ENCODE measurements around the gene FXYD2.
"Not testable (repeated sequence)": the region's sequence is repeated elsewhere in the genome, so short reads cannot be mapped to it uniquely, and the experiment has no call there.

FXYD2 gene

GRCh38 chr11:117820516-117820915 is 4.0 kb downstream of the FXYD2 start:
- no peak for DNase-seq (ENCODE audit: low read depth in 2 of 2)

GRCh38 chr11:117820071-117820470 is 4.5 kb downstream of the FXYD2 start:
- no peak for DNase-seq (ENCODE audit: low read depth in 2 of 2)

GRCh38 chr11:117819096-117820040 is 5.2 kb downstream of the FXYD2 start:
- no peak for DNase-seq (ENCODE audit: low read depth in 2 of 2)

- no peak for DNase-seq (ENCODE audit: low read depth in 2 of 2)
Observed at GRCh38 chr11:117818041-117818873, 6.3 kb downstream of the FXYD2 start.

- peak; percentile 75 to 88 for DNase-seq (ENCODE audit: low read depth in 2 of 2)
Observed at GRCh38 chr11:117817368-117818040, 7.0 kb downstream of the FXYD2 start.

GRCh38 chr11:117816846-117817367 is 7.6 kb downstream of the FXYD2 start:
- no peak for DNase-seq (ENCODE audit: low read depth in 2 of 2)

- no peak for DNase-seq (ENCODE audit: low read depth in 2 of 2)
Observed at GRCh38 chr11:117816151-117816741, 8.3 kb downstream of the FXYD2 start.

- DNase-seq (ENCODE audit: low read depth in 2 of 2) = peak in 1 of 2 donors; percentile 46
Observed at GRCh38 chr11:117815262-117815803, 9.2 kb downstream of the FXYD2 start.

- DNase-seq (ENCODE audit: low read depth in 2 of 2) = peak in 1 of 2 donors; percentile 57
Observed at GRCh38 chr11:117814766-117815261, 9.7 kb downstream of the FXYD2 start.

- no peak for DNase-seq (ENCODE audit: low read depth in 2 of 2)
Observed at GRCh38 chr11:117814204-117814765, 10.3 kb downstream of the FXYD2 start.

- DNase-seq (ENCODE audit: low read depth in 2 of 2) = not testable (repeated sequence)
Observed at GRCh38 chr11:117810056-117810451, 14.5 kb downstream of the FXYD2 start.

- no peak for DNase-seq (ENCODE audit: low read depth in 2 of 2)
Observed at GRCh38 chr11:117809236-117810055, 15.1 kb downstream of the FXYD2 start.

GRCh38 chr11:117808784-117809183 is 15.8 kb downstream of the FXYD2 start:
- DNase-seq (ENCODE audit: low read depth in 2 of 2) = no peak

GRCh38 chr11:117807482-117808327 is 16.8 kb downstream of the FXYD2 start:
- DNase-seq (ENCODE audit: low read depth in 2 of 2) = peak; percentile 48 to 73

GRCh38 chr11:117806846-117807245 is 17.7 kb downstream of the FXYD2 start:
- DNase-seq (ENCODE audit: low read depth in 2 of 2) = no peak

- no peak for DNase-seq (ENCODE audit: low read depth in 2 of 2)
Observed at GRCh38 chr11:117805045-117805444, 19.5 kb downstream of the FXYD2 start.

GRCh38 chr11:117803896-117804295 is 20.6 kb downstream of the FXYD2 start:
- DNase-seq (ENCODE audit: low read depth in 2 of 2) = no peak

- no peak for DNase-seq (ENCODE audit: low read depth in 2 of 2)
Observed at GRCh38 chr11:117799634-117800033, 24.9 kb downstream of the FXYD2 start.
